ENCODE measurements around the gene CYP4X1.

GRCh38 chr1:47024141-47024801, 802 bp downstream of the CYP4X1 start:
- TF ChIP-seq CTCF (IDR thresholded peaks at IDR 0.05) (no peak), EZH2 (IDR thresholded peaks at IDR 0.05; ENCODE audit: borderline replicate concordance, insufficient read depth, low read depth, low read length, poor library complexity, severe bottlenecking) (no peak)
